Right renal pelvis (tissue), 4 donors: ENCODE data around the gene ALAS1. TPM values are rescaled to one million over a fixed set of nuclear protein-coding genes. Genes with fewer than 3 reads are reported as not detected.
"Not testable (repeated sequence)": the region's sequence is repeated elsewhere in the genome, so short reads cannot be mapped to it uniquely, and the experiment has no call there.

Source experiments
- DNase-seq, 4 donors: peaks; one replicate each; pipeline ENCODE4 v3.0.0-alpha.2; 2013; ENCODE audit warnings: low read depth in 4 of 4, low spot score in 3 of 4, missing footprints in 1 of 4
- polyA plus RNA-seq, 4 donors: library from polyadenylated mRNA; unstranded; fragments of 120-200 nt; gene quantifications; one replicate each; pipeline ENCODE4 v1.2.1, GENCODE V29; 2013; ENCODE audit not compliant: insufficient read length in 4 of 4

ALAS1 gene
- polyA plus RNA-seq, 4 donors: 46.2 to 53.4 (median 48.1) TPM

- DNase-seq: no peak
Measured at GRCh38 chr3:52176180-52176752, 21.7 kb upstream of the ALAS1 start.

- DNase-seq: no peak
Measured at GRCh38 chr3:52176951-52177700, 20.8 kb upstream of the ALAS1 start.

GRCh38 chr3:52177701-52178042 lies 20.3 kb upstream of the ALAS1 start:
- no peak for DNase-seq

GRCh38 chr3:52178126-52178525 lies 19.8 kb upstream of the ALAS1 start:
- DNase-seq: not testable (repeated sequence)

- DNase-seq: no peak
Measured at GRCh38 chr3:52178537-52178936, 19.4 kb upstream of the ALAS1 start.

- no peak for DNase-seq
Measured at GRCh38 chr3:52181543-52181942, 16.4 kb upstream of the ALAS1 start.

- no peak for DNase-seq
Measured at GRCh38 chr3:52182196-52182595, 15.8 kb upstream of the ALAS1 start.

GRCh38 chr3:52182691-52183090 lies 15.3 kb upstream of the ALAS1 start:
- no peak for DNase-seq

- DNase-seq: no peak
Measured at GRCh38 chr3:52183786-52184445, 14.0 kb upstream of the ALAS1 start.

- DNase-seq: no peak
Measured at GRCh38 chr3:52184690-52185089, 13.3 kb upstream of the ALAS1 start.

- no peak for DNase-seq
Measured at GRCh38 chr3:52185311-52185710, 12.6 kb upstream of the ALAS1 start.

GRCh38 chr3:52185837-52186236 lies 12.1 kb upstream of the ALAS1 start:
- DNase-seq: no peak

- DNase-seq: no peak
Measured at GRCh38 chr3:52186729-52187128, 11.2 kb upstream of the ALAS1 start.

GRCh38 chr3:52188556-52188955 lies 9.4 kb upstream of the ALAS1 start:
- no peak for DNase-seq

- no peak for DNase-seq
Measured at GRCh38 chr3:52190294-52191074, 7.5 kb upstream of the ALAS1 start.

GRCh38 chr3:52191663-52192062 lies 6.3 kb upstream of the ALAS1 start:
- DNase-seq: no peak

GRCh38 chr3:52193065-52193464 lies 4.9 kb upstream of the ALAS1 start:
- no peak for DNase-seq

- DNase-seq: peak in 2 of 4 donors; percentile 43 to 65
Measured at GRCh38 chr3:52194485-52195290, 3.3 kb upstream of the ALAS1 start.

GRCh38 chr3:52195291-52195597 lies 2.7 kb upstream of the ALAS1 start:
- DNase-seq: no peak

GRCh38 chr3:52195823-52196331 lies 2.1 kb upstream of the ALAS1 start:
- no peak for DNase-seq
